ENCODE results near the gene GJA4. TPM values are rescaled to one million over a fixed set of nuclear protein-coding genes. Genes with fewer than 3 reads are reported as not detected.

GJA4 gene
- total RNA-seq, 1 experiment from 2014 or later, result not detected

DNA sequence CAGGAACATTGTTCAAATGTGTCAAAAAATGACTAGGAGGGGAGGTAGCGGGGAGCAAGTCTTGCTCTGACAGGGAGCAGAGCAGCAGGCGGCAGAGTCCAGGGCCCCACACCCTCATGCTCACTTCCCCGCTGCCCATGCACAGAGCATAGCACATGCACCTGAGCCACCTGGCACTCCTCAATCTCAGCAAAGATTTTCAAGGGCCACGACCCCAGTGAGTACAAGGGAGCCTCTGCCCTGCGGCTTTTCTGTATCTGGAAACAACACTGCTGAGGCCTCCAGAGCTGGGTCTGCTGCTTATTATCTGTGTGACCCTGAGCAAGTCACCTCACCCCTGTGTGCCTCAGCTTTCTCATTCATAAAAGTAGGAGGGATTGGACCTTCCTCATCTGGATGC, 12.8 kb upstream of the GJA4 start:
- ATAC-seq (no peak), DNase-seq (no peak)
- H3K4me2 ChIP-seq (ENCODE audit: low read length), result peak overlapping the region; percentile 98
- no peak overlapping the region for H2AFZ ChIP-seq (ENCODE audit: low read length)
- H3K27me3 ChIP-seq (ENCODE audit: low read length), result no peaks in the 10 kb centered on the region
- no peaks in the 10 kb centered on the region for H3K9me2 ChIP-seq (replicated peaks; ENCODE audit: low read length)
- H3K4me1 ChIP-seq (ENCODE audit: insufficient read depth, low read length), result peaks cover 59% of the 10 kb centered on the region
- H3K79me2 ChIP-seq (ENCODE audit: low read length), result peaks cover 51% of the 10 kb centered on the region
- TF ChIP-seq EZH2phosphoT487 (IDR thresholded peaks at IDR 0.05; ENCODE audit: borderline replicate concordance, low read length) (no peak), EZH2 (IDR thresholded peaks at IDR 0.05; ENCODE audit: low read length, unreplicated experiment) (no peak)
- TF ChIP-seq, protein P1, sequence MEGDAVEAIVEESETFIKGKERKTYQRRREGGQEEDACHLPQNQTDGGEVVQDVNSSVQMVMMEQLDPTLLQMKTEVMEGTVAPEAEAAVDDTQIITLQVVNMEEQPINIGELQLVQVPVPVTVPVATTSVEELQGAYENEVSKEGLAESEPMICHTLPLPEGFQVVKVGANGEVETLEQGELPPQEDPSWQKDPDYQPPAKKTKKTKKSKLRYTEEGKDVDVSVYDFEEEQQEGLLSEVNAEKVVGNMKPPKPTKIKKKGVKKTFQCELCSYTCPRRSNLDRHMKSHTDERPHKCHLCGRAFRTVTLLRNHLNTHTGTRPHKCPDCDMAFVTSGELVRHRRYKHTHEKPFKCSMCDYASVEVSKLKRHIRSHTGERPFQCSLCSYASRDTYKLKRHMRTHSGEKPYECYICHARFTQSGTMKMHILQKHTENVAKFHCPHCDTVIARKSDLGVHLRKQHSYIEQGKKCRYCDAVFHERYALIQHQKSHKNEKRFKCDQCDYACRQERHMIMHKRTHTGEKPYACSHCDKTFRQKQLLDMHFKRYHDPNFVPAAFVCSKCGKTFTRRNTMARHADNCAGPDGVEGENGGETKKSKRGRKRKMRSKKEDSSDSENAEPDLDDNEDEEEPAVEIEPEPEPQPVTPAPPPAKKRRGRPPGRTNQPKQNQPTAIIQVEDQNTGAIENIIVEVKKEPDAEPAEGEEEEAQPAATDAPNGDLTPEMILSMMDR (conservative IDR thresholded peaks at IDR 0.05; ENCODE audit: low read depth, low read length), result no peak
- H3K9me3 ChIP-seq (ENCODE audit: low read length), result no peaks in the 10 kb centered on the region
- peaks cover 12% of the 10 kb centered on the region; the same call in 1 of the 2 replicates for H3K36me3 ChIP-seq (ENCODE audit: low read depth, low read length)
- intact Hi-C loops (cut with micrococcal nuclease), result loop anchor here (2.0 kb wide), 1 partner anchor 17 kb away; no protein-coding TSS in a partner anchor
- peak overlapping the region; percentile 93 for H3K9ac ChIP-seq (ENCODE audit: low read length)
- peak overlapping the region; percentile 96; the same call in 1 of the 2 replicates for H3K4me3 ChIP-seq (ENCODE audit: low read length)
- H3K27ac ChIP-seq (ENCODE audit: low read length), result peak overlapping the region; percentile 94
- CTCF ChIA-PET, result interaction anchor here (1.2 kb wide), 1 partner anchor 27 kb away, joined by 4 read pairs; no protein-coding TSS in a partner anchor
- POLR2A ChIA-PET (ENCODE audit: unreplicated experiment), result interaction anchor here (0.8 kb wide), 1 partner anchor 17 kb away, joined by 3 read pairs; no protein-coding TSS in a partner anchor
- no TSS peak for BruUV-seq (replicated peaks)
- H4K20me1 ChIP-seq (ENCODE audit: low read length), result no peaks in the 10 kb centered on the region
- H3F3A ChIP-seq (ENCODE audit: low read length, unreplicated experiment), result no peaks in the 10 kb centered on the region

DNA sequence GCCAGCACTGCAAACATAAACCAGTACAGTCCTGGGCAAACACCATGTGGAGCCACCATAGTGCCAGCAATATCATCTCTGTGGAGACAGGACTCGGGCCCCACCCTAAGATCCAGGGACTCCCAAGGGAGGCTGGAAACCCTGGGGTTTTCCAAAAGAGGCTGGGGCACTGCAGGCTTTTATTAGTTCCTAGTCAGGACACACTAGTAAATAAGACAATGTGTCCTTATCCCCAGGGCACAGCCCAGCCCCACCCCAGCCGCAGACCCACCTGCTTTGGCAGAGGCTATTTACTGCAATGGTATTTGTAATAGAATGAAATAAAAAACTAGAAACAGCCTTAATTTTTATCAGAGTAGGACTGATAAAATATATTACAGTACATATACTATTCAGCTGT, 12.3 kb upstream of the GJA4 start:
- peak overlapping the region; percentile 94 for H3K27ac ChIP-seq (ENCODE audit: low read length)
- H3K9ac ChIP-seq (ENCODE audit: low read length), result peak overlapping the region; percentile 93
- H3F3A ChIP-seq (ENCODE audit: low read length, unreplicated experiment), result no peaks in the 10 kb centered on the region
- no peaks in the 10 kb centered on the region for H3K27me3 ChIP-seq (ENCODE audit: low read length)
- H3K4me1 ChIP-seq (ENCODE audit: insufficient read depth, low read length), result peaks cover 65% of the 10 kb centered on the region
- no peaks in the 10 kb centered on the region for H3K9me2 ChIP-seq (replicated peaks; ENCODE audit: low read length)
- H2AFZ ChIP-seq (ENCODE audit: low read length), result peak overlapping the region; percentile 74
- POLR2A ChIA-PET (ENCODE audit: unreplicated experiment), result interaction anchor here (0.6 kb wide), 1 partner anchor 1345 kb away, joined by 3 read pairs; no protein-coding TSS in a partner anchor
- H3K36me3 ChIP-seq (ENCODE audit: low read depth, low read length), result peaks cover 17% of the 10 kb centered on the region
- ATAC-seq, result no peak
- DNase-seq, result peak; percentile 34
- peak overlapping the region; percentile 98 for H3K4me2 ChIP-seq (ENCODE audit: low read length)
- CTCF ChIA-PET, result interaction anchor here (1.0 kb wide), 1 partner anchor 18 kb away, joined by 3 read pairs; no protein-coding TSS in a partner anchor
- intact Hi-C loops (cut with micrococcal nuclease), result no loop called here
- TF ChIP-seq EZH2phosphoT487 (IDR thresholded peaks at IDR 0.05; ENCODE audit: borderline replicate concordance, low read length) (no peak), EZH2 (IDR thresholded peaks at IDR 0.05; ENCODE audit: low read length, unreplicated experiment) (no peak)
- TF ChIP-seq, protein P1 (conservative IDR thresholded peaks at IDR 0.05; ENCODE audit: low read depth, low read length), result no peak
- peaks cover 56% of the 10 kb centered on the region for H3K79me2 ChIP-seq (ENCODE audit: low read length)
- H3K4me3 ChIP-seq (ENCODE audit: low read length), result peak overlapping the region; percentile 96
- TSS peak; percentile 61 for BruUV-seq (replicated peaks)
- H3K9me3 ChIP-seq (ENCODE audit: low read length), result no peaks in the 10 kb centered on the region
- no peaks in the 10 kb centered on the region for H4K20me1 ChIP-seq (ENCODE audit: low read length)
